GM20431 (cell line): ENCODE data around the gene THOP1.
"Not testable (repeated sequence)": the region's sequence is repeated elsewhere in the genome, so short reads cannot be mapped to it uniquely, and the experiment has no call there.

ENCODE experiments used
- in situ Hi-C: fragments of 300-500 bp; cut with MseI, MboI; formaldehyde crosslinking; loops from one replicate; pipeline ENCODE4 v1.15.0; 2020; ENCODE audit warnings: low sequenced_read_pairs; ENCODE audit not compliant: unreplicated experiment

THOP1 gene

DNA sequence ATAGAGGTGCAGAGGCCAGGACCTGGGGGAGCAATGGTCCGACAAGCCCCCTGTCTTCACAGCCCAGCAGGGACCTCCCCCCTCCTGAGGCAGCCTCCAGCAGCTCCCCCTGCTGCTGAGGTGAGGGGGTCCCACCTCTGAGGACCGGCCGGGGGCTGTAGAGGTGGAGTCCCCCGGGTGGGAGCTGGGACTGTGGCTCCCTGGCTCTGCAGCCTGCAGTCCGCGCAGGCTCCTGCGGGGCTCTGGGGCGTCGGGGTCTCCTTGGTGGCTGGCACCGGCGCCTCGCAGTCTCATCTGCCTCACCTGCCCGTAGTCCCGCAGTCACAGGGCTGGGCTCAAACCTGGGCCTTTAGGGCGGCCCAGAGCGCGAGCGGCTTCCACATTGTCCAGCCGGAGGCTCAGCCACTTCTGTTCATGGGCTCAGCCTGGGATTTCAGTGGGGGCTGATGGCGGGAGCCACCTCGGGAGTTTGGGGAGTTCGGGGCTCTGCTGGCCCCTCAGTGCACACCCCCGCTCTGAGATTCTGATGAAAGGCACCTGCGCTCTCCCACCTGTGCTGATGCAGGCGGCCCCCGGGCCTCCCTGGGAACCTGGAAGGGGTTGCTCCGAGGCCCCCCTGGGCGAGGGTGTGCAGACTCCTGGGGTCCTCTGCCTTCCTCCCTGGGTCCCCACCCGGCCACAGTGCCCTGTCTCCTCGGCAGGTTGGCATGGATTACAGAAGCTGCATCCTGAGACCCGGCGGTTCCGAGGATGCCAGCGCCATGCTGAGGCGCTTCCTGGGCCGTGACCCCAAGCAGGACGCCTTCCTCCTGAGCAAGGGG lies 27.3 kb downstream of the THOP1 start:
- in situ Hi-C loops, result no loop called here

DNA sequence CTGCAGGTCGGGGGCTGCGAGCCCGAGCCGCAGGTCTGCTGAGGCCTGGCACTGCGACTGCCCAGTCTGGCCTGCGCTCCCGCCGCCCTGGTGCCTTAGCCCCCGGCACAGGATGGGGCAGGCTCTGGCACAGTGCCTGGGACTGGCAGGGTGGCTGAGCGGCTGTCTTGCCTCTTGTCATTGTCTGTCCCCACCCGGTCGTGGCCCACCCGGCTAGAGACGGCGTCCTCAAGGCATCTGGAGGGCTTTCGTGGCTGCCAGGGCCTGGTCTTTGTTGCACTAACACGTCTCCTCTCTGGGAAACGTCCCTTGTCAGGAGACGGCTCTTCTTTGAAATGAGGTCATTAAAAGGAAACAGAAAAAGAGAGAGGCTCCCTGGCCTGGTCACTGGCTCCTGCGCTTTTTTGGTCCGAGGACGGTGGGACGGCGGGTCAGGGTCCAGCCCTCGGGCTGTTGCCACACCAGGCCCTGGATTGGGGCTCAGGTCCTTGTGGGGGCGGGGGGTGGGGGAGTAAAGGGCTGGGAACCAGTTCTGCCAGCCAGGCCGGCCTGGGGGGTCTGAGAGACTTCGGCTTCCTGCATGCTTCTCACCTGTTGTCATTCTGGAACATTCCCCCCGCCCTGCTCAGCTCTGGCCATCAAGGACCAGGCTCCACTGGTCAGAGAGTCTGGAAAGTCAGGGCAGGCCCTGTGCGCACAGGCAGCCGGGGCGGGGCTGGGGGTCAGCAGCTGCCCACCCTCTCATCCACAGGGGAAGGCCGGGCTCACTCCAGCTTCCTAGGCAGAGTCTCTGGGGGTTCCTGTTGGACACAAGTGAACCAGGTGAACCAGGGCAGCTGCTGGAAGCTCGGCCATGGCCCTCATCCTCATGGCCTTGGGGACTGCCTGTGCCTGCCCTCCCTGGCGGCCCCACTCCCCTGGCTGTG lies 28.2 kb downstream of the THOP1 start:
- in situ Hi-C loops, result no loop called here

DNA sequence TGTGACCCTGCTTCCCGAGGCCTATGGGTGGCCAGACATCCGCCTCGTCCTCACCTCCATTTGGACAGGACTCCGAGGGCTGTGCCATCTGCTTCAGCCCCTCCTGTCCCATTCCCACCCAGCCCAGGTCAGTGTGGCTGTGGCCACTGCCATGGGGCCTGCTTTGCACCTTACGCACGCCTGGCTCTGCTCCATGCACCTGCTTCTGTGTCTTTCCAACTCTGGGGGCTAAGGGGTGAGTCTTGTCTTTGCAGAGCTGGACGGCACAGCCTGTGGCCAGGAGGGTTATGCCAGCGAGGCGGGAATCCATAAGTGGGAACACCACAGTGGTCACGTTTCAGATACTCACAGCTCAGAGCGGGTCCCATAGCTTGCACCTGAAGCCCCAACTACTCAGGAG lies 29.1 kb downstream of the THOP1 start:
- in situ Hi-C loops, result no loop called here

DNA sequence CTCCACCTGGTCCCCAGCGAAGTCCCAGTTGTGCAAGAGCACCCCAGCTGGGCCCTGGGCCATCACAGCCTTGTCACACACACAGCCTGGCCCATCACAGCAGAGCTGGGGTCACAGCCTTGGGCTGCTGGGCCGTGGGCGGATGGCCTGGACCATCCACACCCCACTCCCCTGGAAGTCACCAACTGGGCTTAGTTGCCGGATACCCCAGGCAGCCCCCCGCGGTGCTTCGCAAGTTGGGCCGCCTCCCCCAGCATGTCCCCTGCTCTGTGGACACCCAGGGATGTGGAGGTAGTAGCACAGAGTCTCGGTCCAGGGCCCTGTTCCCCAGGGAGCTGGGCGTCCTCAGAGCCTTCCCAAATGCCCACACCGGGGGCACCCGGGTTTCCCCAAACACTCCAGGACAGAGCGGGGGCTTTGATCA lies 29.9 kb downstream of the THOP1 start:
- in situ Hi-C loops, result no loop called here

DNA sequence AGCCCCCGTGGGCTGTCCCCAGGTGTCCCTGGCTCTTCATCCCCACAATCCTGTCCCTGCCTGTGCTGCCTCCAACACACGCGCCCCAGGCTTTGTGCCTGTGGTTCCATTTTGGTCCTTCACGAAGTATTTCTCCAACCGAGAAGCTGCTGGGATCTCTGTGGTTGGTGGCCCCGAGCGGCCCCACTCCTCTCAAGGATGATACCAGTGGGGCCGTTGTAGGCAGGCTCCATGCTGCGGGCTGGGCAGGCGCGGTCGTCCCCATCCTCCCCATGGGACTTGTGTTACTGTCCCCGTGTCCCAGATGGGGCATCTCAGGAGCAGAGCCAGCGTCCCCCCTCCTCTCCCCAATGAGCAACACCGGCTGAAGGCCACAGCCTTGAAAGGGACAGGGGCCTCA lies 30.6 kb downstream of the THOP1 start:
- in situ Hi-C loops, result no loop called here

DNA sequence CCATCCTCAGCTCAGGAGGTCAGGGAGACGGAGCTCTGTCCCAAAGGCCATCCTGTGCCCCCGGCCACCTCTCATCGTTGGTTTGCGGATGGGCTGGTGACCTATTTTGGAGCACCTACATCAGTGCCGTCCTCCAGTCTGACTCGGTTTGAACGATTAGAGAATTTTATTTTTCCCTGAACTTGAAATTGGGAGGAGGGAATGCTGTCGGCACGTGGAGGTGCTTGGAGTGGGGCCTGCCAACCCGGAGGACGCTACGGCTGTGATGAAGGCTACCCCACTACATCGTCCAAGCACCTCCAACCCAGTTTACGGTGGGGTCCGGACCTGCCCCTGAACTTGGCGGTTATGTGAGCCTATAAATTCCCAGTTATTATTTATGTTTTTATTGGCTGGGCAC lies 31.3 kb downstream of the THOP1 start:
- in situ Hi-C loops, result no loop called here

DNA sequence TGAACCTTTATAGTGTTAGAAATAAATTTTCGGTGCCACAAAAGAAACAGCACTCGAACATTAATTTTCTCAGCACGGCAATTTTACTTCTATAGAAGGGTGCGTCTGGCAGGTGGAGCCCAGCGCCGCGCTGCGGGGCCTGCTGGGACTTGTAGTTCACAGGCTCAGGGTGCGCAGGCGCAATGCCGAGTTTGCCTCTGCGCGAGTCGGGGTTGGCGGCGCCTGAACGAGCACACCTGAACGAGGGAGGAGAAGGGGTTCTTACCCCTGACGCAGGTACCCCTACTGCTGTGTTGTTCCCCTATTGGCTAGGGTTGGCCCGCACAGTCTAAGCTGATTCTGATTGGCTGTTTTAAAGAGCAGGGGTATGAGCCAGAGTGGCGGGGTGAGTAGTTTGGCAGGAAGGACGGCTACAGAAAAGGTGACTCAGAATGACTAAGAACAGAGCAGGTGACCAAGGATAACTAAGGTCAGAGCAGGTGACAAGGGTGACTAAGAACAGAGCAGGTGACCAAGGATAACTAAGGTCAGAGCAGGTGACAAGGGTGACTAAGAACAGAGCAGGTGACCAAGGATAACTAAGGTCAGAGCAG lies 32.0 kb downstream of the THOP1 start:
- in situ Hi-C loops, result not testable (repeated sequence)

- in situ Hi-C loops, result no loop called here
Measured at GRCh38 chr19:2819540-2820111, 34.3 kb downstream of the THOP1 start, which contains the start of gene ZNF554. TSS of gene ZNF554 (plus strand) at chr19:2819868. CDS start at chr19:2820072, 204 bp downstream.

DNA sequence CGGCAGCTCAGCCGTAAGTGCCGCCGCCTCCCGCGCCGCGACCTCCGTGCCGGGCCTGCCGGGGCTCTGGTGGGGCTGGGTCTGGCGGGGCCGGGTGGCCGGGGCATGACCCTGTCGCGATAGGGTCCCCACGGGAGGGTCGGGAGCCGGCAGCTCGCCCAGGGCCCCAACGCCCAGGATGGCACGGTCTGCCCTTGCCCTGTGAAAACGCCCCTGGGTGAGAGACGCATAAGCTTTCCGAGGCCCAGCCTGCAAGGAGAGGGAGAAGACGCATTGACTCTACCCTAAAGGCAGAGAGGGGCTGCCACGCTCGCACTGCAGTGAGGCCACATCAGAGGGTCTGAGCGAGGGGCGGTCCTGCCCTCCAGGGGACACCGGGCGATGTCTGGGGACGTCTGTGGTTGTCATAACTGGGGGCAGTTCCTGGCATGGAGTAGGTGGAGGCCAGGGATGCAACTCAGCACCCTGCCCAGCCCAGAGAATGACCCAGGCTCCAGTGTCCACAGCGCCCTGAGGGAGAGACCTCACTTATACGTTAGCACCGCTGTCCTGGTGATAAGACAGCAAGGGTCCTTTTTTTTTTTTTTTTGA lies 34.9 kb downstream of the THOP1 start:
- in situ Hi-C loops, result no loop called here

GRCh38 chr19:2822846-2823245 lies 37.5 kb downstream of the THOP1 start:
- in situ Hi-C loops, result no loop called here

GRCh38 chr19:2823646-2824045 lies 38.3 kb downstream of the THOP1 start:
- in situ Hi-C loops, result no loop called here

DNA sequence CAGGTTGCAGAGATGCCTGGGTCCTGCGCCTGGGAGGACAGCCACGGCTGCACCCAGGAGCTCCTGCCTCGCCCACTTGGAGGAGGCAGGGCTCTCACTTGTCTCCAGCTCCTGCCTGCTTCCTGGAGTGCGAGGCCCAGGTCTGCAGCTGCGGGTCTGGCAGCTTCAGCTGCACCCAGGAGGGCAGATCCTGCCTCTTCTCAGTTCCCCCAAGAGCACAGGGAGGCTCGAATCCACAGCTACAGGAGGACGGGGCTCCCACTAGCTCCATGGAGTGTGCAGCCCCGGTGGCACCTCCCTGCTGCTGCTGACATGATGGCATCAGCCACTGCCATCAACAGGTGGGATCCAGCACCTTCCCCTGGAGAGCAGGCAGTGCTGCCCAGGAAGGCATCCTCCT lies 38.8 kb downstream of the THOP1 start:
- in situ Hi-C loops, result no loop called here

- in situ Hi-C loops, result no loop called here
Measured at GRCh38 chr19:2827022-2827421, 41.7 kb downstream of the THOP1 start.

GRCh38 chr19:2827840-2828489 lies 42.7 kb downstream of the THOP1 start:
- in situ Hi-C loops, result no loop called here

GRCh38 chr19:2834294-2834871 lies 49.1 kb downstream of the THOP1 start:
- in situ Hi-C loops, result no loop called here

GRCh38 chr19:2837430-2837829 lies 52.1 kb downstream of the THOP1 start:
- in situ Hi-C loops, result no loop called here

GRCh38 chr19:2840794-2841791 lies 55.8 kb downstream of the THOP1 start, which contains the start of gene ZNF555:
TSS of gene ZNF555 (plus strand) at chr19:2841475. CDS start at chr19:2841573, 98 bp downstream.
- in situ Hi-C loops, result no loop called here
